ENCODE data around the gene PXK.

The PXK gene

DNA sequence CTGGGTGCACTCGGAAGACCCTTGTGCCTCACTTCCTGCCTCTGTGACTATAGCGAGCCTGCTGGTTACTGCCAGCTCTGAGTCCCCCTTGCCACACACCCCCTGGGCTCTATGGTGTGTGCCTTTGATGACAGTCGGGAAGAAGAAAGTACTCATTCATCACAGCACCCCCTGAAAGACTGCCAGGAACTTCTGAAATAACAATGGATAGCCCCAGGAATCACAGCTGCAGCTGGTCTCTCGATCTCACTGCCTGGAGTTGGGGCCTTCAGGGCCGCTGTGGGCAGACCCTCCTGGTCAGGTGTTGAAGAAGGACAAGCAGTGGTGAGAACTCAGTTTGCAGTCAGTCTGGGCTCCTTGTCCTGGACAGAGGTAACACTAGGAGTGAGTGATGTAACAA lies 36.4 kb upstream of the PXK start:
- H3K4me1 ChIP-seq (ENCODE audit: control insufficient read depth in 5 of 5, insufficient read depth in 5 of 5, low read length in 5 of 5), result peaks cover 0 to 17% (median 0%) of the 10 kb centered on the region in 5 donors
- H3K4me3 ChIP-seq (ENCODE audit: low read depth in 1 of 5, low read length in 5 of 5), result no peak overlapping the region
- H3K27me3 ChIP-seq (ENCODE audit: control insufficient read depth in 5 of 5, insufficient read depth in 4 of 5, low read length in 5 of 5), result peaks cover 0 to 5% (median 0%) of the 10 kb centered on the region in 5 donors
- peaks cover 0 to 26% (median 19%) of the 10 kb centered on the region in 5 donors for H3K36me3 ChIP-seq (ENCODE audit: control insufficient read depth in 5 of 5, insufficient read depth in 5 of 5, low read length in 5 of 5)
- H3K9me3 ChIP-seq (ENCODE audit: control insufficient read depth in 5 of 5, low read length in 5 of 5), result peaks cover 0 to 4% (median 0%) of the 10 kb centered on the region in 5 donors
- no peak overlapping the region for H3K27ac ChIP-seq (ENCODE audit: low read depth, low read length)
- peak overlapping the region in 1 of 5 donors; percentile 2 for H3K9ac ChIP-seq (ENCODE audit: low read length in 5 of 5)

DNA sequence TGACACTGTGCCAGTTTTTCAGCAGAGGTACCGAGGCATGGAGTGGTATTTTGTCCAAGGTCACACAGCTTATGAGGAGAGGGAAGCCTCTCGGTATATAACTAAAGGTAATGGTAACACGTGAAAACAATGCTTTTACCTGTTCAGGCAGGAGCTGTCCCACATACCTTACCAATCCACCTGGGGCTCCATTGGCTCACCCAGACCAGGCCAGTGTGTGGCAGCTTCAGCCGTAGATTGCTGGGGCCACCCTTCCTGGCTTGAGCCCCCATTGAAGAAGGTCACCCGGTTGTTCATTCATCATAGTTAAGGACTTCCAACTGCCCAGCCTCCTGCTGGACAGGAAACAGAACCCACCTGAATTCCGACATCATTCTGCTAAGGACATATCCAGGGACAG lies 35.8 kb upstream of the PXK start:
- Histone ChIP-seq H3K36me3 (ENCODE audit: control insufficient read depth in 5 of 5, insufficient read depth in 5 of 5, low read length in 5 of 5) (peaks cover 0 to 22% (median 17%) of the 10 kb centered on the region in 5 donors), H3K27me3 (ENCODE audit: control insufficient read depth in 5 of 5, insufficient read depth in 4 of 5, low read length in 5 of 5) (peaks cover 0 to 7% (median 0%) of the 10 kb centered on the region in 5 donors), H3K27ac (ENCODE audit: low read depth, low read length) (no peak overlapping the region), H3K9me3 (ENCODE audit: control insufficient read depth in 5 of 5, low read length in 5 of 5) (peaks cover 0 to 9% (median 0%) of the 10 kb centered on the region in 5 donors), H3K9ac (ENCODE audit: low read length in 5 of 5) (peak overlapping the region in 1 of 5 donors; percentile 2), H3K4me3 (ENCODE audit: low read depth in 1 of 5, low read length in 5 of 5) (no peak overlapping the region), H3K4me1 (ENCODE audit: control insufficient read depth in 5 of 5, insufficient read depth in 5 of 5, low read length in 5 of 5) (peaks cover 0 to 17% (median 0%) of the 10 kb centered on the region in 5 donors)

DNA sequence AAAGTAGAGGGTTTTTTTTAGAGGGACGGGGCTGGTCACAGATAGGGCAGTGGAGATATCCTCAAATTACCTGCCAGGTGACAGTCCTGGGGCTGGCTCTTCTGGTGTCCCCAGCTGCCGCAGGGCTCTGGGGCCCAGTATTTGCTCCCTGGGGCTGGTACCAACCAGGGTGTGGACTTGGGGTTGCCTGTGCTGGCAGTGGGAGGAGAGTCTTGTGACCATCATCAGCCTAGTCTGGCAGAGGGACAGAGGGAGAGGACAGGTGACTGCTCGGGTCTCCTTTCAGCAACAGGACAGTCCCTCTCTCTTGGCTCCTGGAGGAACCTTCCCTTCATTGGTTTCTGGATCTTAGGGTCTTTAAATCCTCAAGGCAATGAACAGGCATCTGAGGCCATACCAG lies 34.5 kb upstream of the PXK start:
- H3K27ac ChIP-seq (ENCODE audit: low read depth, low read length), result no peak overlapping the region

DNA sequence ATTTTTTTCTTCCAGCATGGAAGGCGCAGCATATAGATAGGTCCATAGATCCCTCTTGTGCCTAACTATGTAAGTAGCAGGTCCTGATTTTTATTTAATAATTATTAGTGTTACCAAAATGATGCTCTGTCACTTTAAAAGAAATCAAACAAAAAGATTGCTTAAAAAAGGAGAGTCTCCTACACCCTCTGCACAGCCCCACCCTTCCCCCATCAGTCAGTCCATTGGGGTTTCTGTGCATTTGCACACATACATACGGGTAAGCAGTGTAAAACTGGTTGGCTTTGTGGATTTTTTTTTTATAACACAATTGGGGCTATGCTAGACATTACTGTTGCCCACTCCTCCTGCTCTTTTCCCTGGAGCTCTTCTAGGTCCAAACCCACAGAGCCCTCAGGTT lies 33.6 kb upstream of the PXK start:
- H3K36me3 ChIP-seq (ENCODE audit: control insufficient read depth in 5 of 5, insufficient read depth in 5 of 5, low read length in 5 of 5), result peaks cover 0 to 3% (median 2%) of the 10 kb centered on the region in 5 donors
- H3K9me3 ChIP-seq (ENCODE audit: control insufficient read depth in 5 of 5, low read length in 5 of 5), result peaks cover 0 to 9% (median 0%) of the 10 kb centered on the region in 5 donors
- H3K27ac ChIP-seq (ENCODE audit: low read depth, low read length), result no peak overlapping the region
- no peak overlapping the region for H3K9ac ChIP-seq (ENCODE audit: low read length in 5 of 5)
- H3K4me3 ChIP-seq (ENCODE audit: low read depth in 1 of 5, low read length in 5 of 5), result no peak overlapping the region
- peaks cover 0 to 17% (median 0%) of the 10 kb centered on the region in 5 donors for H3K4me1 ChIP-seq (ENCODE audit: control insufficient read depth in 5 of 5, insufficient read depth in 5 of 5, low read length in 5 of 5)
- peaks cover 0 to 8% (median 0%) of the 10 kb centered on the region in 5 donors for H3K27me3 ChIP-seq (ENCODE audit: control insufficient read depth in 5 of 5, insufficient read depth in 4 of 5, low read length in 5 of 5)

More for the DNA sequence above, 34.5 kb upstream of the PXK start:
- Histone ChIP-seq H3K27me3 (ENCODE audit: control insufficient read depth in 5 of 5, insufficient read depth in 4 of 5, low read length in 5 of 5) (peaks cover 0 to 8% (median 0%) of the 10 kb centered on the region in 5 donors), H3K4me3 (ENCODE audit: low read depth in 1 of 5, low read length in 5 of 5) (no peak overlapping the region), H3K36me3 (ENCODE audit: control insufficient read depth in 5 of 5, insufficient read depth in 5 of 5, low read length in 5 of 5) (peaks cover 0 to 11% (median 11%) of the 10 kb centered on the region in 5 donors), H3K4me1 (ENCODE audit: control insufficient read depth in 5 of 5, insufficient read depth in 5 of 5, low read length in 5 of 5) (peaks cover 0 to 17% (median 0%) of the 10 kb centered on the region in 5 donors), H3K9me3 (ENCODE audit: control insufficient read depth in 5 of 5, low read length in 5 of 5) (peaks cover 0 to 9% (median 0%) of the 10 kb centered on the region in 5 donors), H3K9ac (ENCODE audit: low read length in 5 of 5) (peak overlapping the region in 1 of 5 donors; percentile 23)

DNA sequence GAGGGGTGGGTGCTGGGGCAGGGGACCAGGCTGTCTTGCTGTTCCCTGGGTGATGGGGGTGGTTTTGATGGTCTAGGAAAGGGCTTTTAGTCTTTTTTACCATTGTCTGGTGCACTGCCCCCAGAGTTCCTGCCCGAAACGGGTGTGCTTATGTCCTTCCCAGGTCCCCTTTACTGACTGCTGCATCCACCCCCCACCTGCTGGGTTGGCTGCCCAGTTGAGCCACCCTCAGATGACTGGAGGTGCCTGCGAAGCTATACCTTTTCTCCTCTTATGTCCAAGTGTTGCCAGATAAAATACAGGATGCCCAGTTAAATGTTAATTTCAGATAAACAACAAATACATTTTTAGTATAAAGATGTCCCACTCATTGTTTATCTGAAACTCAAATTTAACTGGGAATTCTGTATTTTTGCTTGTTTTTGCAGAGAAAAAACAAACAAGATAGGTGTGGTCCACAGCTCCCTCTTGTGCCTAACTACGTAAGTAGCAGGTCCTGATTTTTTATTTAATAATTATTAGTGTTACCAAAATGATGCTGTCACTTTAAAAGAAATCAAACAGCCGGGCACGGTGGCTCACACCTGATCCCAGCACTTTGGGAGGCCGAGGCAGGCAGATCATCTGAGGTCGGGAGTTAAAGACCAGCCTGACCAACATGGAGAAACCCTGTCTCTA lies 32.7 kb upstream of the PXK start:
- Histone ChIP-seq H3K27ac (ENCODE audit: low read depth, low read length) (no peak overlapping the region), H3K4me1 (ENCODE audit: control insufficient read depth in 5 of 5, insufficient read depth in 5 of 5, low read length in 5 of 5) (peaks cover 0 to 17% (median 0%) of the 10 kb centered on the region in 5 donors), H3K4me3 (ENCODE audit: low read depth in 1 of 5, low read length in 5 of 5) (no peak overlapping the region), H3K9ac (ENCODE audit: low read length in 5 of 5) (no peak overlapping the region), H3K27me3 (ENCODE audit: control insufficient read depth in 5 of 5, insufficient read depth in 4 of 5, low read length in 5 of 5) (peaks cover 0 to 8% (median 0%) of the 10 kb centered on the region in 5 donors), H3K9me3 (ENCODE audit: control insufficient read depth in 5 of 5, low read length in 5 of 5) (peaks cover 0 to 9% (median 0%) of the 10 kb centered on the region in 5 donors), H3K36me3 (ENCODE audit: control insufficient read depth in 5 of 5, insufficient read depth in 5 of 5, low read length in 5 of 5) (no peaks in the 10 kb centered on the region)

DNA sequence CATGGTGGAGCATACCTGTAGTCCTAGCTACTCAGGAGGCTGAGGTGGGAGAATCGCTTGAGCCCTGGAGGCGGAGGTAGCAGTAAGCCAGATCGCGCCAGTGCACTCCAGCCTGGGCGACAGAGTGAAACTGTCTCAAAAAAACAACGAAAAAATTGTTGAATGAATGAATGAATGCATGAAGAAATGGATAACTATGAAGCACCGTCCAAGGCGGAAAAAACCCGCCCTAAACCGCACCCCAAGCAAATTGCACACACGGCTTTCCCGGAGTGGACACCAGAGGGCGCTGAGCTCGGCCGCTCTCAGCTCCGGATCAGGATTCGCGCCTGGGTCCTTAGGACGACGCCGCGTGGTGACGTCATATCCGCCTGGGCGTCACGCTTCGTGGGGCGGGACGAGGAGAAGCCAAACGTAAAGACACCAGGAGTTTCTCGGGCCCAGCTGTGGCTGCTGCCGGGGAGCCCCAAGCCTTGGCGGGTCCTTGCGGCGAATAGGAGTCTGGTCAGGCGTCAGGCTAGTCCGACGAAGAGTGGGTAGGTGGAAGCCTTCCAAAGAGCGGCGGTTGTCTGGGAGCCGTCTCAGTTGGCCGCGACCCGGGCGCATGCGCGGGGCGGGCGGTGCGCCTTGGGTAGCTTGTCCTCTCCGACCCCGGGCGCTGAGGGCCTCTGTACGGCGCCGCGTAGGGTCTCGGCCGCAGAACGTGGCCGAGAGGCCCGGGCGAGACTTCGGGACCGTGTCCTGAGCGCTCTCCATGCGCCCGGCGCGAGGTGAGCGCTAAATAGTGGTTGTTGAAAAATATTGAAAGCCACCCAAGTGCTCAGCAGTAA lies 26.6 kb upstream of the PXK start, which contains the start of the genes HTD2 and RPP14:
TSS of gene HTD2 (plus strand) at position 639 of the 830 bp plus-strand sequence. CDS start 11,094 bp downstream, outside the sequence.
TSS of gene RPP14 (plus strand) at position 364 of the 830 bp plus-strand sequence. CDS start 4,085 bp downstream, outside the sequence.
- peaks cover 0 to 6% (median 0%) of the 10 kb centered on the region in 5 donors for H3K9me3 ChIP-seq (ENCODE audit: control insufficient read depth in 5 of 5, low read length in 5 of 5)
- peak within 1 kb of the TSS; percentile 96 to 99 (median 97) for H3K9ac ChIP-seq (ENCODE audit: low read length in 5 of 5)
- H3K27me3 ChIP-seq (ENCODE audit: control insufficient read depth in 5 of 5, insufficient read depth in 4 of 5, low read length in 5 of 5), result peaks cover 0 to 3% (median 0%) of the 10 kb centered on the region in 5 donors
- H3K4me1 ChIP-seq (ENCODE audit: control insufficient read depth in 5 of 5, insufficient read depth in 5 of 5, low read length in 5 of 5), result peaks cover 8 to 31% (median 29%) of the 10 kb centered on the region in 5 donors
- peak within 1 kb of the TSS; percentile 98 for H3K27ac ChIP-seq (ENCODE audit: low read depth, low read length)
- H3K36me3 ChIP-seq (ENCODE audit: control insufficient read depth in 5 of 5, insufficient read depth in 5 of 5, low read length in 5 of 5), result peaks cover 0 to 17% (median 9%) of the 10 kb centered on the region in 5 donors
- H3K4me3 ChIP-seq (ENCODE audit: low read depth in 1 of 5, low read length in 5 of 5), result peak within 1 kb of the TSS; percentile 74 to 96 (median 86)

DNA sequence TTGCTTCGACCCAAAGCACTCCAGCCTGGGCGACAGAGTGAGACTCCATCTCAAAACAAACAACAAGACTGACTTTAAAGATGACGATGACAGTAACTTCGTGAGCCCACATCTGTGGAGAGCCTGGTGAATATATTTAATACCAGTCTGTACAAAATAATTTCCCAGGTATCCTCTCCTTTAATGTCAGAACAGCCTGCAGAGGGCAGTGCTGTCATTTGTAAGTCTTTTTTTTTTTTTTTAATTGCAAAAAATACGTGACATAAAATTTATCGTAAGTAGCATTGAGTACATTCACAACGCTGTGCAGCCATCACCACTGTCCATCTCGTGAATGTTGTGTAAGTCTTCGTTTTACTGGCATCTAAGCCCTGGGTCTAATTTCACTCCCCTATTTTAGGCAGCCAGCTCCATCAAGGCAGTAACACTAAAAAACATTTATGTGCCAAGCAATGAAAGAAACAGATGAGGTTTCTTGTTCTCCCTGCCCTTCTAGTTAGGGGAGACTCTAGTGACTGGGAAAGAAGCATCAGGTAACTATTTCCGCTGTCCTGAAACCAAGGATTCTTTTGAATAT lies 25.0 kb upstream of the PXK start:
- Histone ChIP-seq H3K9ac (ENCODE audit: low read length in 5 of 5) (peak overlapping the region in 4 of 5 donors; percentile 97 to 99 (median 98)), H3K27me3 (ENCODE audit: control insufficient read depth in 5 of 5, insufficient read depth in 4 of 5, low read length in 5 of 5) (no peaks in the 10 kb centered on the region), H3K9me3 (ENCODE audit: control insufficient read depth in 5 of 5, low read length in 5 of 5) (no peaks in the 10 kb centered on the region), H3K4me1 (ENCODE audit: control insufficient read depth in 5 of 5, insufficient read depth in 5 of 5, low read length in 5 of 5) (peaks cover 8 to 31% (median 29%) of the 10 kb centered on the region in 5 donors), H3K36me3 (ENCODE audit: control insufficient read depth in 5 of 5, insufficient read depth in 5 of 5, low read length in 5 of 5) (peaks cover 2 to 31% (median 23%) of the 10 kb centered on the region in 5 donors), H3K27ac (ENCODE audit: low read depth, low read length) (peak overlapping the region; percentile 98), H3K4me3 (ENCODE audit: low read depth in 1 of 5, low read length in 5 of 5) (peak overlapping the region; percentile 74 to 96 (median 86))

DNA sequence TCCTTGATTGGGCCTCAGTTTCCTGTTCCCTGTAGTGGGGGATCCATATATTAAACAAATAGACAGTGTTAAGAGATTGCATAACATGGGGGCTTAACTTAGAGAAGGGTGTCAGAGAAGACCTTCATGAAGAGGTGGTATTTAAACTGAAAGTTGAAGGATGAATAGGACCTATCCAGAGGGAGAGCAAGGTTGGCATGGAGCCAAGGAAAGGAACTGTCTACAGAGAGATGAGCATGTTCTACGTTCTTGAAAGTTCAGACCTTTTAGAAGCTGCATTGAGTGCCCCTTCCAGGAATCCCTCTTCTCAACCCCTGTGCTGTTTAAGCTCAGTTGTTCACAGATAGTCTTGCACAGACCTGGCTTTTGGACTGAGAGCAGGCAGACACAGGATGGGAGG lies 24.0 kb upstream of the PXK start:
- H3K9me3 ChIP-seq (ENCODE audit: control insufficient read depth in 5 of 5, low read length in 5 of 5), result no peaks in the 10 kb centered on the region
- no peaks in the 10 kb centered on the region for H3K27me3 ChIP-seq (ENCODE audit: control insufficient read depth in 5 of 5, insufficient read depth in 4 of 5, low read length in 5 of 5)
- no peak overlapping the region for H3K27ac ChIP-seq (ENCODE audit: low read depth, low read length)
- H3K4me1 ChIP-seq (ENCODE audit: control insufficient read depth in 5 of 5, insufficient read depth in 5 of 5, low read length in 5 of 5), result peaks cover 8 to 31% (median 29%) of the 10 kb centered on the region in 5 donors
- H3K36me3 ChIP-seq (ENCODE audit: control insufficient read depth in 5 of 5, insufficient read depth in 5 of 5, low read length in 5 of 5), result peaks cover 2 to 41% (median 30%) of the 10 kb centered on the region in 5 donors
- peak overlapping the region in 1 of 5 donors; percentile 83 for H3K4me3 ChIP-seq (ENCODE audit: low read depth in 1 of 5, low read length in 5 of 5)
- peak overlapping the region in 4 of 5 donors; percentile 55 to 99 (median 81) for H3K9ac ChIP-seq (ENCODE audit: low read length in 5 of 5)

DNA sequence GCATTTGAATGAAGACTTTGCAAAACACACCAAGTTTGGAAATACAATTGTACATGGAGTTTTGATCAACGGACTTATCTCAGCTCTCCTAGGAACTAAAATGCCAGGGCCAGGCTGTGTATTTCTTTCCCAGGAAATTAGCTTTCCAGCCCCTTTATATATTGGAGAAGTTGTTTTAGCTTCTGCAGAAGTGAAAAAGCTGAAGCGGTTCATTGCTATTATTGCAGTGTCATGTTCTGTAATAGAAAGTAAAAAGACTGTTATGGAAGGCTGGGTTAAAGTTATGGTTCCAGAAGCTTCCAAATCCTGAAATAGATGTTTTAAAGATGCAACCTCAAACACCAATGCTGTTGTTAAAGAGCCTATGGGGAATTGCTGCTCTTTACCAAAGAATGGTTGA lies 14.9 kb upstream of the PXK start:
- H3K9me3 ChIP-seq (ENCODE audit: control insufficient read depth in 5 of 5, low read length in 5 of 5), result no peaks in the 10 kb centered on the region
- no peak overlapping the region for H3K9ac ChIP-seq (ENCODE audit: low read length in 5 of 5)
- H3K27ac ChIP-seq (ENCODE audit: low read depth, low read length), result no peak overlapping the region
- no peaks in the 10 kb centered on the region for H3K27me3 ChIP-seq (ENCODE audit: control insufficient read depth in 5 of 5, insufficient read depth in 4 of 5, low read length in 5 of 5)
- H3K4me1 ChIP-seq (ENCODE audit: control insufficient read depth in 5 of 5, insufficient read depth in 5 of 5, low read length in 5 of 5), result peaks cover 0 to 3% (median 0%) of the 10 kb centered on the region in 5 donors
- H3K4me3 ChIP-seq (ENCODE audit: low read depth in 1 of 5, low read length in 5 of 5), result no peak overlapping the region
- H3K36me3 ChIP-seq (ENCODE audit: control insufficient read depth in 5 of 5, insufficient read depth in 5 of 5, low read length in 5 of 5), result peaks cover 25 to 58% (median 48%) of the 10 kb centered on the region in 5 donors
